NCI-H128 (cell line): ENCODE measurements around the gene JARID2.

ENCODE experiments used
- DNase-seq: peaks from one replicate; lab custom pipeline; 2025; ENCODE audit not compliant: unreplicated experiment; lab: John Stamatoyannopoulos, UW

Gene JARID2

GRCh38 chr6:15246666-15247499 lies 1.0 kb downstream of the JARID2 start:
- no peak for DNase-seq

GRCh38 chr6:15247500-15248450 lies 1.9 kb downstream of the JARID2 start:
- DNase-seq = no peak

- peak; percentile 80 for DNase-seq
These were observed 2.8 kb downstream of the JARID2 start for GRCh38 chr6:15248451-15249370.

GRCh38 chr6:15249371-15250019 lies 3.6 kb downstream of the JARID2 start:
- DNase-seq = no peak

GRCh38 chr6:15250187-15251168 lies 4.6 kb downstream of the JARID2 start:
- no peak for DNase-seq

- DNase-seq = no peak
These were observed 6.3 kb downstream of the JARID2 start for GRCh38 chr6:15252195-15252594.

GRCh38 chr6:15253203-15254022 lies 7.5 kb downstream of the JARID2 start:
- DNase-seq = no peak

GRCh38 chr6:15254070-15254975 lies 8.5 kb downstream of the JARID2 start:
- DNase-seq = no peak

GRCh38 chr6:15255481-15255880 lies 9.6 kb downstream of the JARID2 start:
- no peak for DNase-seq

- DNase-seq = no peak
These were observed 10.1 kb downstream of the JARID2 start for GRCh38 chr6:15255909-15256395.

GRCh38 chr6:15256538-15257271 lies 10.8 kb downstream of the JARID2 start:
- no peak for DNase-seq

GRCh38 chr6:15257357-15258132 lies 11.7 kb downstream of the JARID2 start:
- DNase-seq = no peak

GRCh38 chr6:15259766-15260098 lies 13.9 kb downstream of the JARID2 start:
- no peak for DNase-seq

GRCh38 chr6:15260099-15260821 lies 14.4 kb downstream of the JARID2 start:
- no peak for DNase-seq

GRCh38 chr6:15263780-15264374 lies 18.0 kb downstream of the JARID2 start:
- DNase-seq = no peak
